Pancreas (tissue), 10 donors: ENCODE results near the gene LST1. TPM values are rescaled to one million over a fixed set of nuclear protein-coding genes. Genes with fewer than 3 reads are reported as not detected.

ENCODE experiments used
- ATAC-seq, 4 donors: fragments of 200-7000 bp; cut with Tn5 transposase; one replicate each; pipeline versions ENCODE4 v1.8.0 to v1.9.1; 2020; ENCODE audit warnings: mild to moderate bottlenecking in 4 of 4, moderate library complexity in 4 of 4
- DNase-seq, 6 donors: peaks; one replicate each; pipeline ENCODE4 v3.0.0-alpha.2; 2020
- FAIRE-seq: peaks from 2 replicates; lab custom pipeline; 2012; peaks lifted over from hg19 to GRCh38; lab: Jason Lieb, UNC
- H3K27ac ChIP-seq, 4 donors: fragments of 200-600 bp; sonication (generic); 1 replicate in 3 of 4; 2 replicates in 1 of 4; pipeline versions ENCODE4 v1.5.0 to v1.8.0; 2020
- H3K27me3 ChIP-seq, 4 donors: fragments of 200-600 bp; one replicate each; pipeline ENCODE4 v1.8.0; 2021
- H3K36me3 ChIP-seq, 3 donors: fragments of 200-600 bp; sonication (generic) in 1 of 3; one replicate each; pipeline versions ENCODE4 v1.5.0 to v1.8.0; 2020 to 2021
- H3K4me1 ChIP-seq, 3 donors: fragments of 200-600 bp; one replicate each; pipeline ENCODE4 v1.8.0; 2021
- H3K4me3 ChIP-seq, 4 donors: fragments of 200-600 bp; sonication (generic) in 2 of 4; one replicate each; pipeline versions ENCODE4 v1.5.0 to v1.8.0; 2020 to 2021
- H3K9me3 ChIP-seq, 4 donors: fragments of 200-600 bp; one replicate each; pipeline ENCODE4 v1.8.0; 2021
- WGBS, 2 donors: extraction: QIAGEN DNeasy Blood & Tissue Kit; methylation state at CpG; one replicate each; pipeline ENCODE4 v1.1.7; 2013; 5-methylcytosine and 5-hydroxymethylcytosine counted together
- intact Hi-C, 3 donors: fragments of 100-400 bp; cut with DNase I; formaldehyde crosslinking; loops; one replicate each; pipeline versions ENCODE4 v1.11.1 to v1.14.2; 2022
- polyA plus RNA-seq, 2 donors: library from polyadenylated mRNA; stranded (reverse); fragments of 200-250 nt; gene quantifications; one replicate each; pipeline ENCODE4 v1.2.3, GENCODE V29; 2013
- total RNA-seq, 6 donors: library from RNA; stranded (reverse); fragmentation: NEBNext Ultra II Directional in 4 of 6; extraction: Animal tissue kit (Norgen Biotek cat#: 25700) in 4 of 6; gene quantifications; one replicate each; pipeline versions ENCODE4 v1.2.1 to v1.2.4, GENCODE V29; 2021 to 2023
- TF ChIP-seq, protein P1 (sequence below), 4 donors: fragments of 200-600 bp; sonication (generic) in 3 of 4; IDR thresholded peaks; one replicate each; pipeline versions ENCODE4 v1.5.0 to v1.8.0; 2021; ENCODE audit warnings: antibody characterized with exemption in 4 of 4
- donor health status: healthy with polysubstance abuse.
- donor health status: DM: no; HTN: no; CAD: no; lungs with moderate emphysema.
- donor health status: DM: no; HTN: no; CAD: no.
- donor health status: control.
- donor health status: control.
- donor health status: Bipolar disorder and iron deficiency.
- donor health status: DM: yes; HTN: yes; CAD: no.
- donor health status: DM: no; HTN: no; CAD: no.
- donor health status: DM: no; HTN: no; CAD: no.
- donor health status: DM: yes; HTN: yes; CAD: no.

The LST1 gene
- total and polyA plus RNA-seq, 8 donors = 0.56 to 12.9 (median 4.7) TPM

DNA sequence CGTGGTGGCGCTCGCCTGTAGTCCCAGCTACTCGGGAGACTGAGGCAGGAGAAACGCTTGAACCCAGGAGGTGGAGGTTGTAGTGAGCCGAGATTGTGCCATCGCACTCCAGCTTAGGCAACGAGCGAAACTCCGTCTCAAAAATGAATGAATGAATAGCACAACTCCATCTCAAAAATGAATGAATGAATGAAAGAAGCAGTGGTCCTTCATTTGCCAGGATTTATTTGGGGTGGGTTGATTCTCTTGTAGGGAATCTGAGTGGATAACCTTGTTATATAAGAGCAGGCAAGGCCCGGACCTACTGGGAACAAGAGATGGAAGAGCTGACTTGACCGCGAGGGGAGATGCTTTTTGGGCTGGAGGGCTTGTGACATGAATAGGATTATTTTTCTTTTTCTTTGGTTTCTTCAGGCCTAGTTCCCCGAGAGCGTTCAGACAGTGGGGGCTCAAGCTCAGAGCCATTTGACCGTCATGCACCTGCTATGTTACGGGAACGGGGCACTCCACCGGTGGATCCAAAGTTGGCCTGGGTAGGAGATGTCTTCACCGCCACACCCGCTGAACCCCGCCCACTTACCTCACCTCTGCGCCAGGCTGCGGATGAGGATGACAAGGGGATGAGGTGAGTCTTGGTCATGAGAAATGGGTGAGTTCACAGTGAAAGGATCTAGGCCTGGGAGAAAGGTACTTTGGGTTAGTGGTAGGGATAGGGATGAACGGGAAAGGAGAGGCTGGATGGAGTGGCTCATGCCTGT lies 44.3 kb downstream of the LST1 start:
- intact Hi-C loops = no loop called here
- Histone ChIP-seq H3K27me3 (no peaks in the 10 kb centered on the region), H3K4me1 (no peaks in the 10 kb centered on the region), H3K27ac (no peak overlapping the region), H3K36me3 (peaks cover 18 to 83% (median 72%) of the 10 kb centered on the region in 3 donors), H3K4me3 (no peak overlapping the region), H3K9me3 (no peaks in the 10 kb centered on the region)
- no peak for FAIRE-seq
- no peak for DNase-seq
- TF ChIP-seq, protein P1, sequence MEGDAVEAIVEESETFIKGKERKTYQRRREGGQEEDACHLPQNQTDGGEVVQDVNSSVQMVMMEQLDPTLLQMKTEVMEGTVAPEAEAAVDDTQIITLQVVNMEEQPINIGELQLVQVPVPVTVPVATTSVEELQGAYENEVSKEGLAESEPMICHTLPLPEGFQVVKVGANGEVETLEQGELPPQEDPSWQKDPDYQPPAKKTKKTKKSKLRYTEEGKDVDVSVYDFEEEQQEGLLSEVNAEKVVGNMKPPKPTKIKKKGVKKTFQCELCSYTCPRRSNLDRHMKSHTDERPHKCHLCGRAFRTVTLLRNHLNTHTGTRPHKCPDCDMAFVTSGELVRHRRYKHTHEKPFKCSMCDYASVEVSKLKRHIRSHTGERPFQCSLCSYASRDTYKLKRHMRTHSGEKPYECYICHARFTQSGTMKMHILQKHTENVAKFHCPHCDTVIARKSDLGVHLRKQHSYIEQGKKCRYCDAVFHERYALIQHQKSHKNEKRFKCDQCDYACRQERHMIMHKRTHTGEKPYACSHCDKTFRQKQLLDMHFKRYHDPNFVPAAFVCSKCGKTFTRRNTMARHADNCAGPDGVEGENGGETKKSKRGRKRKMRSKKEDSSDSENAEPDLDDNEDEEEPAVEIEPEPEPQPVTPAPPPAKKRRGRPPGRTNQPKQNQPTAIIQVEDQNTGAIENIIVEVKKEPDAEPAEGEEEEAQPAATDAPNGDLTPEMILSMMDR (IDR thresholded peaks at IDR 0.05) = no peak
- no peak for ATAC-seq
- 90 to 94% methylated on average over 25 of the region's 25 CpGs for WGBS, 2 donors

DNA sequence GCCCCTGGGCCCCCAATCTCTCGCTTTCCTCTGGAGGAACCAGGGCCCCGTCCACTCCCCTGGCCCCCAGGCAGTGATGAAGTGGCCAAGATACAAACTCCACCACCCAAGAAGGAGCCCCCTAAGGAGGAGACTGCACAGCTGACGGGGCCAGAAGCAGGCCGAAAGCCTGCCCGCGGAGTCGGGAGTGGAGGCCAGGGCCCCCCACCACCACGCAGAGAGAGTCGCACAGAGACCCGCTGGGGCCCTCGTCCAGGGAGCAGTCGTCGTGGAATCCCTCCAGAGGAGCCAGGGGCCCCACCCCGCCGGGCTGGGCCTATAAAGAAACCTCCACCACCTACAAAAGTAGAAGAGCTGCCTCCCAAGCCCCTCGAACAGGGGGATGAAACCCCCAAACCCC lies 45.1 kb downstream of the LST1 start:
- 89% methylated on average over 16 of the region's 16 CpGs for WGBS, 2 donors

DNA sequence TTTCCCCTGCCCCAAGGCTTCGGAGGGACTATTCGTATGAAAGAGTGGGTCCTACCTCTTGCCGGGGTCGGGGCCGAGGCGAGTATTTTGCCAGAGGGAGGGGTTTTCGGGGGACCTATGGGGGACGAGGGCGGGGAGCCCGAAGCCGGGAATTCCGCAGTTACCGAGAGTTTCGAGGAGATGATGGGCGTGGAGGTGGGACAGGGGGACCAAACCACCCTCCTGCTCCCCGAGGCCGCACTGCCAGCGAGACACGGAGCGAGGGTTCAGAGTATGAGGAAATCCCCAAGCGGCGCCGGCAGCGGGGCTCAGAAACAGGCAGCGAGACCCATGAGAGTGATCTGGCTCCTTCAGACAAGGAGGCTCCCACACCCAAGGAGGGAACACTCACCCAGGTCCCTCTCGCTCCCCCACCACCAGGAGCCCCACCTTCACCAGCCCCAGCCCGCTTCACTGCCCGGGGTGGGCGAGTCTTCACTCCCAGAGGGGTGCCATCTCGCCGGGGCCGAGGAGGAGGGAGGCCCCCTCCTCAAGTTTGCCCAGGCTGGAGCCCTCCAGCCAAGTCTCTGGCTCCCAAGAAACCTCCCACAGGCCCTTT lies 45.7 kb downstream of the LST1 start:
- intact Hi-C loops = no loop called here
- 92 to 94% methylated on average over 30 to 32 of the region's 32 CpGs for WGBS, 2 donors
- no peaks in the 10 kb centered on the region for H3K9me3 ChIP-seq
- no peaks in the 10 kb centered on the region for H3K4me1 ChIP-seq
- peaks cover 14 to 83% (median 72%) of the 10 kb centered on the region in 3 donors for H3K36me3 ChIP-seq
- ATAC-seq = peak in 1 of 4 donors; percentile 4
- TF ChIP-seq, protein P1 (IDR thresholded peaks at IDR 0.05) = no peak
- no peak for FAIRE-seq
- peak in 1 of 6 donors; percentile 69 for DNase-seq
- no peaks in the 10 kb centered on the region for H3K27me3 ChIP-seq
- no peak overlapping the region for H3K4me3 ChIP-seq
- no peak overlapping the region for H3K27ac ChIP-seq

More for the DNA sequence above, 45.1 kb downstream of the LST1 start:
- no peak overlapping the region for H3K4me3 ChIP-seq
- peak in 1 of 6 donors; percentile 66 for DNase-seq
- H3K27ac ChIP-seq = no peak overlapping the region
- no peaks in the 10 kb centered on the region for H3K9me3 ChIP-seq
- no peak for FAIRE-seq
- intact Hi-C loops = no loop called here
- peaks cover 16 to 83% (median 72%) of the 10 kb centered on the region in 3 donors for H3K36me3 ChIP-seq
- H3K27me3 ChIP-seq = no peaks in the 10 kb centered on the region
- TF ChIP-seq, protein P1 (IDR thresholded peaks at IDR 0.05) = no peak
- ATAC-seq = no peak
- H3K4me1 ChIP-seq = no peaks in the 10 kb centered on the region

DNA sequence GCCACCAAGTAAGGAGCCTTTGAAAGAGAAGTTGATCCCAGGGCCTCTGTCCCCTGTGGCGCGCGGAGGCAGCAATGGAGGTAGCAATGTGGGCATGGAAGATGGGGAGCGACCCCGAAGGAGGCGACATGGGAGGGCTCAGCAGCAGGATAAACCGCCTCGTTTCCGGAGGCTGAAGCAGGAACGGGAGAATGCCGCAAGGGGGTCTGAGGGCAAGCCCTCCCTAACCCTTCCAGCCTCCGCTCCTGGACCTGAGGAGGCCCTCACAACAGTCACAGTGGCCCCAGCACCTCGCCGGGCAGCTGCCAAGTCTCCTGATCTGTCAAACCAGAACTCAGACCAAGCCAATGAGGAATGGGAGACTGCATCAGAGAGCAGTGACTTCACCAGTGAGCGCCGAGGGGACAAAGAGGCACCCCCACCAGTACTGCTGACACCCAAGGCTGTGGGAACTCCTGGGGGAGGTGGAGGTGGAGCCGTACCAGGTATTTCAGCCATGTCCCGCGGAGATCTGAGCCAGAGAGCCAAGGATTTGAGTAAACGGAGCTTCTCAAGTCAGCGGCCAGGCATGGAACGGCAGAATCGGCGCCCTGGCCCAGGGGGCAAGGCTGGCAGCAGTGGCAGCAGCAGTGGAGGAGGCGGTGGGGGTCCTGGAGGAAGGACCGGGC lies 46.3 kb downstream of the LST1 start:
- 89 to 93% methylated on average over 26 of the region's 26 CpGs for WGBS, 2 donors
- Histone ChIP-seq H3K4me3 (no peak overlapping the region), H3K27ac (no peak overlapping the region), H3K36me3 (peaks cover 16 to 83% (median 72%) of the 10 kb centered on the region in 3 donors), H3K9me3 (no peaks in the 10 kb centered on the region), H3K27me3 (no peaks in the 10 kb centered on the region), H3K4me1 (no peaks in the 10 kb centered on the region)
- ATAC-seq = peak in 2 of 4 donors; percentile 4
- no peak for DNase-seq
- no peak for FAIRE-seq
- intact Hi-C loops = no loop called here
- TF ChIP-seq, protein P1 (IDR thresholded peaks at IDR 0.05) = no peak
